SHP77 (cell line): ENCODE results near the gene SLC40A1.

Source experiments
- DNase-seq, 2 experiments: peaks; one replicate each; lab custom pipeline; 2025; lab: John Stamatoyannopoulos, UW

Gene SLC40A1

GRCh38 chr2:189511960-189512319 lies 68.6 kb downstream of the SLC40A1 start:
- DNase-seq = no peak

DNA sequence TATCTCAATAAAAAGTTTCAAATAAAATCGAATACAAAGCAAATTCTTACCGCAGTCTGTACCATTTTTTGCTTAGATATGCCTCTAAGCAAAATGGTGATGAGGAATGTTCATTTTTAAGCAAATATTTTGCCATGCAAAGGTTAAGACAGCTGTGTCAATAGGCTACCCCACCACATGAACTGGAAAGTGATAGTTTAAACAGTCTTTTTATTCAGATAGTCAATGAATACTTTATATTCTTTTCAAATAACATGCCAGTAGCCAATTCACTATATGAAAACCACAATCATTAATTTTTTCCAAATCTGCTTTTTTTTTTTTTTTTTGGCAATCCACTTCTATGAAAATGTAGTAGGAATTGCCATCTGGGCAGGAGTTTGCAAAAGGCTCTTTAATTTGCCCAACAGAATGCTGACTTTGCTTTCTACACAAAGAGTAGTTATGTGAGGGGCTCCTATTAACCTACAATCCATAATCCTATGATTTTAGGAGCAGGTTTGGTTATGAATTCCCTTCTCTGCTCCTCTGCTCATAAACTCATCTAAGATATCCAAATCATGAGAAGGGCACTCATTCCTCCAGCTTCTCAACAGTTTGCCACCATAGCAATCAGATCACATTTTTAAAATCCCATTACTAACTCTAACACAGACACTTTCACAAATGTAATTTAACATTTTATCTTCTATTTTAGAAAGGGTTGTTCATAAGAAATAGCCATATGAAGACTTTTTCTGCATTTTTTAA lies 69.2 kb downstream of the SLC40A1 start:
- no peak for DNase-seq
